Lung (tissue), 12 donors: ENCODE results near the gene LAMB4. TPM values are rescaled to one million over a fixed set of nuclear protein-coding genes. Genes with fewer than 3 reads are reported as not detected.

Experiments
- ATAC-seq: fragments of 200-7000 bp; cut with Tn5 transposase; one replicate; pipeline ENCODE4 v1.9.1; 2020; ENCODE audit warnings: moderate number of reproducible peaks; ENCODE audit not compliant: insufficient read depth, low FRiP score
- DNase-seq, 3 donors: peaks; one replicate each; pipeline ENCODE4 v3.0.0-alpha.2; 2013 to 2017
- H3K27ac ChIP-seq, 2 donors: one replicate each; pipeline ENCODE4 v1.5.1; 2013; ENCODE audit warnings: mild to moderate bottlenecking in 2 of 2, moderate library complexity in 2 of 2, control low read depth in 1 of 2, inconsistent platforms in 1 of 2, low read depth in 1 of 2, low read length in 1 of 2
- H3K27me3 ChIP-seq, 3 donors: one replicate each; pipeline ENCODE4 v1.5.1; 2013; ENCODE audit warnings: low read length in 2 of 3; ENCODE audit not compliant: control insufficient read depth in 3 of 3, insufficient read depth in 3 of 3
- H3K36me3 ChIP-seq, 4 donors: one replicate each; pipeline ENCODE4 v1.5.1; 2013; ENCODE audit warnings: low read length in 4 of 4, mild to moderate bottlenecking in 1 of 4, moderate library complexity in 1 of 4; ENCODE audit not compliant: control insufficient read depth in 4 of 4, insufficient read depth in 4 of 4
- H3K4me1 ChIP-seq, 5 donors: one replicate each; pipeline ENCODE4 v1.5.1; 2013; ENCODE audit warnings: low read length in 5 of 5, mild to moderate bottlenecking in 2 of 5, moderate library complexity in 1 of 5; ENCODE audit not compliant: control insufficient read depth in 5 of 5, insufficient read depth in 5 of 5
- H3K4me3 ChIP-seq: one replicate; pipeline ENCODE4 v1.5.1; 2013; ENCODE audit warnings: mild to moderate bottlenecking, control low read depth, moderate library complexity
- H3K9ac ChIP-seq, 2 donors: one replicate each; pipeline ENCODE4 v1.5.1; 2013; ENCODE audit warnings: low read length in 2 of 2, control low read depth in 1 of 2; ENCODE audit not compliant: insufficient read depth in 1 of 2
- H3K9me3 ChIP-seq, 4 donors: one replicate each; pipeline ENCODE4 v1.5.1; 2013; ENCODE audit warnings: low read length in 3 of 4, mild to moderate bottlenecking in 1 of 4, moderate library complexity in 1 of 4; ENCODE audit not compliant: control insufficient read depth in 4 of 4, insufficient read depth in 3 of 4
- WGBS, 2 donors: extraction: QIAGEN DNeasy Blood & Tissue Kit; methylation state at CpG; one replicate each; pipeline ENCODE4 v1.1.7; 2013; 5-methylcytosine and 5-hydroxymethylcytosine counted together
- polyA plus RNA-seq, 2 donors: library from polyadenylated mRNA; stranded (reverse); fragments of 200-250 nt; gene quantifications; one replicate each; pipeline ENCODE4 v1.2.1, GENCODE V29; 2013
- total RNA-seq, 2 donors: library from RNA; depleted of rRNA in 1 of 2; stranded (reverse); fragments of >200 nt in 1 of 2; gene quantifications; one replicate each; pipeline ENCODE4 v1.2.1, GENCODE V29; 2014 to 2021
- TF ChIP-seq, protein P1 (sequence below): IDR thresholded peaks from 2 replicates; pipeline ENCODE4 v1.5.1; 2012; ENCODE audit warnings: mild to moderate bottlenecking; ENCODE audit errors: control extremely low read depth, extremely low read depth
- donor health status: control.
- donor health status: control.
- donor health status: Bipolar disorder and iron deficiency.
- donor health status: healthy.
- donor health status: DM: yes; HTN: yes; CAD: no.

The LAMB4 gene
- total and polyA plus RNA-seq, 4 donors, result 0.06 to 0.63 (median 0.28) TPM

DNA sequence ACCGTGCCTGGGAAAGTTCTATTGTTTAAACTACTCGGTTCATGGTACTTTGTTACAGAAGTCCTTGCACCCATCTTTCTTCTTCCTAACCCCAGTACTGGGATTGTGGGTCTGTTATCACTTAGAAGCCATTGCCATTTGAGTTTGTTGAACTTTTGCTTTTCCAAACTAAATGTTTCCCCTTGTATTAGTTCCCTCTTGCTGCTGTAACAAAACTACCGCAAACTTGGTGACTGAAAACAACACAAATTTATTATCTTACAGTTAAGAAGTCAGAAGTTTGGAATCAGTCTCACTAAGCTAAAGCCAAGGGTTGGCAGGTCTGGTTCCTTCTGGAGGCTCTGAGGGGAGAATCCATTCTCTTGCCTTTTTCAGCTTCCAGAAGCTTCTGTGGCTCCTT, 6.9 kb upstream of the LAMB4 start:
- DNase-seq (no peak), ATAC-seq (no peak)
- H3K9me3 ChIP-seq, result no peaks in the 10 kb centered on the region
- H3K27me3 ChIP-seq, result no peaks in the 10 kb centered on the region
- 87 to 96% methylated on average over 3 of the region's 3 CpGs for WGBS, 2 donors
- TF ChIP-seq, protein P1, sequence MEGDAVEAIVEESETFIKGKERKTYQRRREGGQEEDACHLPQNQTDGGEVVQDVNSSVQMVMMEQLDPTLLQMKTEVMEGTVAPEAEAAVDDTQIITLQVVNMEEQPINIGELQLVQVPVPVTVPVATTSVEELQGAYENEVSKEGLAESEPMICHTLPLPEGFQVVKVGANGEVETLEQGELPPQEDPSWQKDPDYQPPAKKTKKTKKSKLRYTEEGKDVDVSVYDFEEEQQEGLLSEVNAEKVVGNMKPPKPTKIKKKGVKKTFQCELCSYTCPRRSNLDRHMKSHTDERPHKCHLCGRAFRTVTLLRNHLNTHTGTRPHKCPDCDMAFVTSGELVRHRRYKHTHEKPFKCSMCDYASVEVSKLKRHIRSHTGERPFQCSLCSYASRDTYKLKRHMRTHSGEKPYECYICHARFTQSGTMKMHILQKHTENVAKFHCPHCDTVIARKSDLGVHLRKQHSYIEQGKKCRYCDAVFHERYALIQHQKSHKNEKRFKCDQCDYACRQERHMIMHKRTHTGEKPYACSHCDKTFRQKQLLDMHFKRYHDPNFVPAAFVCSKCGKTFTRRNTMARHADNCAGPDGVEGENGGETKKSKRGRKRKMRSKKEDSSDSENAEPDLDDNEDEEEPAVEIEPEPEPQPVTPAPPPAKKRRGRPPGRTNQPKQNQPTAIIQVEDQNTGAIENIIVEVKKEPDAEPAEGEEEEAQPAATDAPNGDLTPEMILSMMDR, result no peak
- no peaks in the 10 kb centered on the region for H3K4me1 ChIP-seq
- no peak overlapping the region for H3K27ac ChIP-seq
- H3K4me3 ChIP-seq, result no peak overlapping the region
- H3K36me3 ChIP-seq, result no peaks in the 10 kb centered on the region
- no peak overlapping the region for H3K9ac ChIP-seq

DNA sequence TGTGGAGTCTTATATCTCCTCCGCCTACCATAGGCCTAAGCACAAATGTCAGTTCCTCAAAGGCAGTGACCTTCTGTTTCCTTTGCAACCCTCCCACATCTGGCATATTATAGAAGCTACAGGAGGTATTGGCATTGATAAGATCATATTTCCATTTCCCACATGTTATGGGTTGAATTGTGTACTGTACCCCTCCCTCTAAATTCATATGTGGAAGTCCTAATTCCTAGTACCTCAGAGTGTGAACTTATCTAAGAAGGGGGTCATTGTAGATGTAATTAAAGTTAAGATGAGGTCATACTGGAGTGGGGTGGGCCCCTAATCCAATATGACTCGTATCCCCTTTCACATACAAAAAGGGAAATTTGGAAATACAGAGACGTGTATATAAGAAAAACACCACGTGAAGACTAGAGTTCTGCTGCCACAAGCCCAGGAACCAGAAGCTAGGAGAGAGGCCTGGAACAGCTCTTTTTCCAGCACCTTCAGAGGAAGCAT, 6.1 kb upstream of the LAMB4 start:
- Histone ChIP-seq H3K9ac (no peak overlapping the region), H3K27ac (no peak overlapping the region), H3K27me3 (no peaks in the 10 kb centered on the region), H3K36me3 (no peaks in the 10 kb centered on the region), H3K4me3 (no peak overlapping the region), H3K4me1 (no peaks in the 10 kb centered on the region), H3K9me3 (no peaks in the 10 kb centered on the region)
- TF ChIP-seq, protein P1, result no peak
- WGBS, 2 donors, result 28 to 62% methylated on average over 4 of the region's 4 CpGs
- DNase-seq (no peak), ATAC-seq (no peak)

DNA sequence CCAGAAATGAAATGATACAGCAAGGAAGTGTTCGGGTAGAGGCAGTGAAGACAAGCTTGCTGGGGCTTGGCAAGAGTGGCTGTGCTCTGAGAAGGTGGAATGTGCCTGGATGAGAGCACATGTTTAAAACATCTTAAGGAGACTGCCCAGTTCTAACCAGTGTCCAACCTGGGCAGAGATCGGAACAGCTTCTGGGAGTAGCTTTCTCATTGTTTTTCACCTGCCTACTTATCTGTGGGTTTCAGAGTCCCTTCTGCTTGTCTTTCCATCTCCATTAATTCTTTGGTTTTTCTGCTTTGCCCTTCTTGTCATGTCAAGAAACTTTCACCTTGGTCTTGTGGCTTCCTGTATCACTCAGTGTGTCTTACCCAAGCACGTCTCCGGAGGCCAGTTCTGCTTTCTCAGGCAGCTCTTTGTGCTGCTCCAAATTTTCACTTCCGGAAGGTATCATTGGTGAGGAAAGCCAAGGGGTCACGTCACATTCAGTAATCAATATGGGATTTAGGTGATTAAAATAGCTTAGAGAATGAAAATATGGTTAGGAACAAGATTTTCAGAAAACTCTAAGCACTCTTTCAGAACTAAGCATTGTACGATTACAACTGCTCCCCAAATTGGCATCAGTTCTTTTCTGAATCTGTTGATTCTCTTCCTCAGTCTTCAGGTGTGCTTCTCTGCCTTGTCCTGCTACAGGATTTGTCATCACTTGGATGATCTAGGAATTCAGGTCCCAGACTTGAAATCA, 5.5 kb upstream of the LAMB4 start:
- TF ChIP-seq, protein P1, result no peak
- no peak for DNase-seq

DNA sequence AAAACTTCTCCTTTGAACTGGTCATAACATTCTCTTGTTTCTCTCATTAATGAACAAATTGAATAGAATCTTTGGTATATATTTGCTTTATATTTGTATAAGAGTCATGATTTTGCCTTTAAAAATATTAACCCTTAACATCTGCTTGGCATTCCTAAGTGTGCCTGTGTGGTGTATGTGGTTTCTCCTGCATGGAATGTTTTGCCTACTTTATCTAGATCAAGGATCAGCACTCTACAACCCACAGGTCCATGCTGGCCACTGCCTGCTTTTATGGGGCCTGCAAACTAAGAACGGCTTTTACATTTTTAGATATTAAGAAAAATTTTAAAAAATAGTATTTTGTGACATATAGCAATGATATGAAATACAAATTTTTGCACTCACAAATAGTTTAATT, 4.3 kb upstream of the LAMB4 start:
- no peaks in the 10 kb centered on the region for H3K36me3 ChIP-seq
- ATAC-seq (no peak), DNase-seq (no peak)
- 95 to 98% methylated on average over 1 of the region's 1 CpG for WGBS, 2 donors
- H3K27ac ChIP-seq, result no peak overlapping the region
- no peak overlapping the region for H3K4me3 ChIP-seq
- H3K4me1 ChIP-seq, result no peaks in the 10 kb centered on the region
- H3K27me3 ChIP-seq, result no peaks in the 10 kb centered on the region
- H3K9me3 ChIP-seq, result no peaks in the 10 kb centered on the region
- TF ChIP-seq, protein P1, result no peak
- no peak overlapping the region for H3K9ac ChIP-seq

More for the DNA sequence above, 5.5 kb upstream of the LAMB4 start:
- Histone ChIP-seq H3K27me3 (no peaks in the 10 kb centered on the region), H3K4me1 (no peaks in the 10 kb centered on the region), H3K36me3 (no peaks in the 10 kb centered on the region), H3K9ac (no peak overlapping the region), H3K9me3 (no peaks in the 10 kb centered on the region), H3K27ac (no peak overlapping the region), H3K4me3 (no peak overlapping the region)
- 38 to 75% methylated on average over 7 of the region's 7 CpGs for WGBS, 2 donors
- ATAC-seq, result no peak
